Transverse colon (tissue), 4 donors: ENCODE results near the gene RNF215. TPM values are rescaled to one million over a fixed set of nuclear protein-coding genes. Genes with fewer than 3 reads are reported as not detected.

Source experiments
- DNase-seq: peaks from one replicate; pipeline ENCODE4 v3.0.0-alpha.2; 2019
- H3K27ac ChIP-seq, 4 donors: fragments of 200-600 bp; sonication (generic); 2 replicates each; pipeline ENCODE4 v1.5.1; 2016 to 2018; ENCODE audit warnings: inconsistent platforms in 4 of 4
- H3K27me3 ChIP-seq: fragments of 200-600 bp; sonication (generic); 2 replicates; pipeline ENCODE4 v1.5.1; 2017; ENCODE audit warnings: inconsistent platforms
- H3K36me3 ChIP-seq, 4 donors: fragments of 200-600 bp; sonication (generic); 2 replicates each; pipeline ENCODE4 v1.5.1; 2017 to 2019; ENCODE audit warnings: inconsistent platforms in 4 of 4
- H3K4me1 ChIP-seq, 4 donors: fragments of 200-600 bp; sonication (generic); 2 replicates each; pipeline ENCODE4 v1.5.1; 2017 to 2020; ENCODE audit warnings: inconsistent platforms in 4 of 4
- H3K4me3 ChIP-seq, 4 donors: fragments of 200-600 bp; sonication (generic); 1 replicate in 1 of 4; 2 replicates in 3 of 4; pipeline versions ENCODE4 v1.5.1 to v1.6.1; 2017 to 2019; ENCODE audit warnings: inconsistent platforms in 4 of 4
- H3K9me3 ChIP-seq, 2 donors: fragments of 200-600 bp; sonication (generic); 2 replicates each; pipeline ENCODE4 v1.5.1; 2017 to 2019; ENCODE audit warnings: inconsistent platforms in 2 of 2
- CTCF ChIP-seq, 5 experiments: fragments of 200-600 bp in 3 of 5; fragments of 450-650 bp in 2 of 5; sonication (generic) in 3 of 5; IDR thresholded peaks; 1 replicate in 2 of 5; 2 replicates in 3 of 5; pipeline ENCODE4 v1.5.1; 2016 to 2017; ENCODE audit warnings: antibody characterized with exemption in 5 of 5, inconsistent platforms in 3 of 5, mild to moderate bottlenecking in 2 of 5, moderate library complexity in 1 of 5
- EP300 ChIP-seq: sonication (generic); formaldehyde crosslinking; IDR thresholded peaks from one replicate; pipeline ENCODE4 v1.6.1; 2017; ENCODE audit warnings: antibody characterized with exemption, low read depth
- POLR2A ChIP-seq: fragments of 450-650 bp; IDR thresholded peaks from one replicate; pipeline ENCODE4 v1.6.1; 2016; ENCODE audit warnings: antibody characterized with exemption, mild to moderate bottlenecking, moderate library complexity
- POLR2AphosphoS5 ChIP-seq, 3 donors: sonication (generic); formaldehyde crosslinking; IDR thresholded peaks; one replicate each; pipeline ENCODE4 v1.6.1; 2016; ENCODE audit warnings: antibody characterized with exemption in 3 of 3
- WGBS, 2 donors: methylation state at CpG; one replicate each; pipeline ENCODE4 v1.1.5; 2018; ENCODE audit warnings: low coverage in 1 of 2; 5-methylcytosine and 5-hydroxymethylcytosine counted together
- in situ Hi-C, 4 donors: fragments of 200-750 bp; cut with MboI; loops; one replicate each; pipeline versions ENCODE4 v1.15.0 to v1.15.1; 2017; ENCODE audit warnings: low sequenced_read_pairs in 3 of 4, low pct_ligation_motif_present in 1 of 4, low pct_unique_long_range_greater_than_20kb in 1 of 4
- intact Hi-C: fragments of 100-400 bp; cut with DNase I; formaldehyde crosslinking; loops from one replicate; pipeline ENCODE4 v1.15.1; 2023; ENCODE audit warnings: low total_unique reads
- total RNA-seq, 4 donors: library from RNA; depleted of rRNA; stranded (reverse); fragments of >200 nt; gene quantifications; one replicate each; pipeline ENCODE4 v1.1.0, GENCODE V29; 2016

The RNF215 gene
- 10 to 100 TPM in 2 of 4 donors, 1 to 10 TPM in 2; 3.2 to 65.5 (median 9.8) TPM for total RNA-seq

- DNase-seq: peak; percentile 88
- in situ Hi-C loops: loop anchor here (10.0 to 25.0 kb wide), 6 partner anchors 100 to 282 kb away; partner anchors contain the start of genes CASTOR1 (in 2 of the 4) and OSM (in 1 of the 4)
- WGBS, 2 donors: 1% methylated on average over 68 of the region's 95 CpGs; no CpG with 5 or more reads in 1 of the 2 donors
These were observed at the start of gene RNF215 for GRCh38 chr22:30386960-30387827. Gene RNF215 (minus strand): TSS chr22:30387411. CDS start chr22:30387313, 98 bp downstream.

GRCh38 chr22:30436196-30436595 is 49.0 kb upstream of the RNF215 start:
- no peak for DNase-seq
- H3K9me3 ChIP-seq: no peaks in the 10 kb centered on the region
- no peak for TF ChIP-seq POLR2AphosphoS5 (IDR thresholded peaks at IDR 0.05)
- 85% methylated on average over 2 of the region's 2 CpGs; no CpG with 5 or more reads in 1 of the 2 donors for WGBS, 2 donors
- in situ Hi-C loops (no loop called here), intact Hi-C loops (no loop called here)
- no peak overlapping the region for H3K4me3 ChIP-seq
- H3K36me3 ChIP-seq: no peaks in the 10 kb centered on the region
- no peaks in the 10 kb centered on the region for H3K27me3 ChIP-seq
- peaks cover 0 to 7% (median 3%) of the 10 kb centered on the region in 4 donors for H3K4me1 ChIP-seq
- peak overlapping the region in 2 of 4 donors; percentile 13 to 43 for H3K27ac ChIP-seq

More at GRCh38 chr22:30386960-30387827, at the start of gene RNF215:
- peak within 1 kb of the TSS; percentile 71 to 85 (median 76) for H3K27ac ChIP-seq
- H3K36me3 ChIP-seq: no peaks in the 10 kb centered on the region
- TF ChIP-seq POLR2AphosphoS5 (IDR thresholded peaks at IDR 0.05) (no peak), CTCF (IDR thresholded peaks at IDR 0.05) (peak; percentile 90 to 96 (median 92))
- H3K9me3 ChIP-seq: no peaks in the 10 kb centered on the region
- intact Hi-C loops: loop anchor here (1.0 to 10.0 kb wide), 2 partner anchors 99 to 282 kb away; no protein-coding TSS in a partner anchor
- H3K4me1 ChIP-seq: peaks cover 6 to 14% (median 11%) of the 10 kb centered on the region in 4 donors
- peak within 1 kb of the TSS; percentile 51 to 70 (median 59) for H3K4me3 ChIP-seq
- no peaks in the 10 kb centered on the region for H3K27me3 ChIP-seq

GRCh38 chr22:30435674-30436126 is 48.5 kb upstream of the RNF215 start:
- WGBS, 2 donors: 67% methylated on average over 6 of the region's 6 CpGs; no CpG with 5 or more reads in 1 of the 2 donors
- intact Hi-C loops: no loop called here
- peak overlapping the region in 2 of 4 donors; percentile 13 to 43 for H3K27ac ChIP-seq

GRCh38 chr22:30434843-30435242 is 47.6 kb upstream of the RNF215 start:
- in situ Hi-C loops (no loop called here), intact Hi-C loops (no loop called here)
- Histone ChIP-seq H3K27ac (peak overlapping the region in 1 of 4 donors; percentile 43), H3K36me3 (no peaks in the 10 kb centered on the region), H3K4me1 (peaks cover 0 to 7% (median 3%) of the 10 kb centered on the region in 4 donors), H3K27me3 (no peaks in the 10 kb centered on the region), H3K9me3 (no peaks in the 10 kb centered on the region), H3K4me3 (no peak overlapping the region)
- DNase-seq: no peak
- no peak for TF ChIP-seq EP300
- WGBS, 2 donors: 69% methylated on average over 1 of the region's 1 CpG; no CpG with 5 or more reads in 1 of the 2 donors

More at GRCh38 chr22:30435674-30436126, 48.5 kb upstream of the RNF215 start:
- Histone ChIP-seq H3K4me3 (no peak overlapping the region), H3K4me1 (peaks cover 0 to 7% (median 3%) of the 10 kb centered on the region in 4 donors), H3K27me3 (no peaks in the 10 kb centered on the region), H3K36me3 (no peaks in the 10 kb centered on the region), H3K9me3 (no peaks in the 10 kb centered on the region)
- in situ Hi-C loops: no loop called here
- DNase-seq: peak; percentile 65
- TF ChIP-seq CTCF (IDR thresholded peaks at IDR 0.05): peak in 1 of 5 experiments; percentile 29
- TF ChIP-seq POLR2A: no peak
- no peak for TF ChIP-seq POLR2AphosphoS5 (IDR thresholded peaks at IDR 0.05)
- TF ChIP-seq EP300: no peak

GRCh38 chr22:30433773-30434172 is 46.6 kb upstream of the RNF215 start:
- DNase-seq: no peak
- Histone ChIP-seq H3K4me3 (no peak overlapping the region), H3K4me1 (peaks cover 0 to 7% (median 3%) of the 10 kb centered on the region in 4 donors), H3K27me3 (no peaks in the 10 kb centered on the region), H3K27ac (no peak overlapping the region), H3K9me3 (no peaks in the 10 kb centered on the region), H3K36me3 (no peaks in the 10 kb centered on the region)
- in situ Hi-C loops (no loop called here), intact Hi-C loops (no loop called here)
- 100% methylated on average over 1 of the region's 1 CpG; no CpG with 5 or more reads in 1 of the 2 donors for WGBS, 2 donors
- TF ChIP-seq POLR2AphosphoS5 (IDR thresholded peaks at IDR 0.05) (no peak), EP300 (no peak), POLR2A (no peak), CTCF (IDR thresholded peaks at IDR 0.05) (no peak)
